Ovary (tissue), 9 donors: ENCODE data around the gene NPTN. TPM values are rescaled to one million over a fixed set of nuclear protein-coding genes. Genes with fewer than 3 reads are reported as not detected.

Experiments used
- DNase-seq, 5 donors: peaks; one replicate each; pipeline ENCODE4 v3.0.0-alpha.2; 2019 to 2020
- H3K27ac ChIP-seq, 2 donors: fragments of 200-600 bp; one replicate each; pipeline versions ENCODE4 v1.5.1 to v1.8.0; 2019 to 2022
- H3K27me3 ChIP-seq: fragments of 200-600 bp; one replicate; pipeline ENCODE4 v1.8.0; 2022
- H3K36me3 ChIP-seq: fragments of 200-600 bp; sonication (generic); one replicate; pipeline ENCODE4 v1.5.1; 2019
- H3K4me1 ChIP-seq: one replicate; pipeline ENCODE4 v1.8.1; 2013; ENCODE audit warnings: mild to moderate bottlenecking, moderate library complexity; ENCODE audit not compliant: insufficient read depth
- H3K4me3 ChIP-seq: fragments of 200-600 bp; sonication (generic); one replicate; pipeline ENCODE4 v1.5.1; 2017
- H3K9me3 ChIP-seq, 2 donors: fragments of 200-600 bp in 1 of 2; sonication (generic) in 1 of 2; one replicate each; pipeline versions ENCODE4 v1.5.1 to v1.8.1; 2013 to 2019; ENCODE audit warnings: mild to moderate bottlenecking in 1 of 2, moderate library complexity in 1 of 2
- CTCF ChIP-seq, 3 donors: fragments of 450-650 bp in 2 of 3; fragments of 200-600 bp in 1 of 3; IDR thresholded peaks; one replicate each; pipeline versions ENCODE4 v1.5.1 to v1.8.0; 2016 to 2022; ENCODE audit warnings: antibody characterized with exemption in 3 of 3, mild to moderate bottlenecking in 1 of 3
- EP300 ChIP-seq: sonication (generic); formaldehyde crosslinking; IDR thresholded peaks from one replicate; pipeline ENCODE4 v1.6.1; 2017; ENCODE audit warnings: antibody characterized with exemption
- POLR2A ChIP-seq: fragments of 450-650 bp; IDR thresholded peaks from one replicate; pipeline ENCODE4 v1.6.1; 2017; ENCODE audit warnings: antibody characterized with exemption, mild to moderate bottlenecking, moderate library complexity
- WGBS, 3 donors: extraction: QIAGEN DNeasy Blood & Tissue Kit in 1 of 3; methylation state at CpG; one replicate each; pipeline versions ENCODE4 v1.1.5 to v1.1.7; 2013 to 2017; 5-methylcytosine and 5-hydroxymethylcytosine counted together
- intact Hi-C, 4 donors: fragments of 100-400 bp; cut with DNase I; formaldehyde crosslinking; loops; one replicate each; pipeline versions ENCODE4 v1.11.0 to v1.15.1; 2022 to 2023
- polyA plus RNA-seq, 2 donors: library from polyadenylated mRNA; stranded (reverse); fragments of 200-250 nt in 1 of 2; fragments of 350-450 nt in 1 of 2; fragmentation: Illumina TruSeq in 1 of 2; extraction: RNeasy Lipid Tissue Mini Kit (QIAGEN cat#74804) in 1 of 2; gene quantifications; one replicate each; pipeline ENCODE4 v1.2.3, GENCODE V29; 2013 to 2014
- total RNA-seq, 7 donors: library from RNA; depleted of rRNA in 2 of 7; stranded (reverse); fragments of >200 nt in 2 of 7; fragmentation: NEBNext Ultra II Directional in 3 of 7; extraction: Animal tissue kit (Norgen Biotek cat#: 25700) in 3 of 7; gene quantifications; one replicate each; pipeline versions ENCODE4 v1.1.0 to v1.2.4, GENCODE V29; 2016 to 2023
- donor health status: DM: no; HTN: no; CAD: no; lungs with moderate emphysema.
- donor health status: DM: no; HTN: no; CAD: no.
- donor health status: Bipolar disorder and iron deficiency.
- donor health status: DM: yes; HTN: yes; CAD: no.
- donor health status: DM: no; HTN: no; CAD: no.
- donor health status: DM: yes; HTN: yes; CAD: no.

NPTN gene
- total and polyA plus RNA-seq, 9 donors, result 39.2 to 245 (median 82.0) TPM

- Histone ChIP-seq H3K4me3 (no peak overlapping the region), H3K36me3 (no peaks in the 10 kb centered on the region), H3K9me3 (no peaks in the 10 kb centered on the region), H3K27me3 (no peaks in the 10 kb centered on the region), H3K27ac (no peak overlapping the region), H3K4me1 (peaks cover 9% of the 10 kb centered on the region)
- intact Hi-C loops, result loop anchor here (5.0 to 10.0 kb wide), 4 partner anchors 63 to 845 kb away; partner anchors contain the start of gene ADPGK (in 1 of the 4)
- DNase-seq, result no peak
- WGBS, 3 donors, result 64 to 77% (median 74%) methylated on average over 2 of the region's 2 CpGs
- TF ChIP-seq CTCF (IDR thresholded peaks at IDR 0.05) (no peak), EP300 (no peak), POLR2A (no peak)
Observed at GRCh38 chr15:73629798-73630429, 3.3 kb downstream of the NPTN start.

DNA sequence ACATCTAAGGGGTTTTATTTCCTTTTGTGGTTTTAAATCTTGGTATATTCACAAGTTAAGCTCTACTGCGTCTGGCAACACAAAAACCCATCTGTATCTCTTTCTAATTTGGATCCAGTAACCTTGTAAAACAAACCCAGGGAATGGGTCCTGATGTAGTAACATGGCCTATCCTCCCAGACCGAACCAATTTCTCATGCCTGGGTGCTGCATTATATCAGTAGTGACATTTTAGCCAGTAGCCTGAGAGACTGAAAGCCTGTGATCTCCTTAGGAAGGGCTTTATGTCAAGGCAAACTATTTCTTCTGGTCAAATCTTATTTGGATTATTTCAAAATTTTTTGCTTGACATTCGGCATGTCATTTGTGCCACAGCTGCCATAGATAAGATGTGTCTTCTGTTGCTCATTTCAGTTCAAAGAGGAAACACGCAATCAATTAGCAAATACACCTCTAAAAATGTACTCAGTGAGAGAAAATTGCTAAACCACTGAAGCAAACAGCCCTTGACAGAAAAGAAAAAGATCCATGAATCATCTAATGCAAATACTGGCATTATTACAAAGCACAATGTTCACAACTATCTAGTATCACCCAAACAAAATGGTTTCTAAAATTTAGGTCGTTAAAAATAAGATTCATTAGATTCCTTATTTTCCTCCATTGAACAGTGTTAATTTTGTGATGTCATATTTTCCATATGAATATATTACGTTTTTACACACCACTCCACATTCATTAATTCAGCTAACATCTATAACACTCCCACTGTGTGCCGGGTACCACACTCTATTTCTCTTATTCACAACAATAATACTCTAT is 4.0 kb downstream of the NPTN start:
- Histone ChIP-seq H3K9me3 (no peaks in the 10 kb centered on the region), H3K4me3 (no peak overlapping the region), H3K27me3 (no peaks in the 10 kb centered on the region), H3K4me1 (peaks cover 11% of the 10 kb centered on the region), H3K27ac (no peak overlapping the region), H3K36me3 (no peaks in the 10 kb centered on the region)
- no peak for DNase-seq
- 59 to 66% (median 60%) methylated on average over 7 of the region's 7 CpGs for WGBS, 3 donors
- TF ChIP-seq EP300, result no peak
- TF ChIP-seq POLR2A, result no peak
- TF ChIP-seq CTCF (IDR thresholded peaks at IDR 0.05), result no peak
- intact Hi-C loops, result no loop called here

- WGBS, 3 donors, result 31 to 43% (median 35%) methylated on average over 2 of the region's 2 CpGs
- Histone ChIP-seq H3K4me3 (no peak overlapping the region), H3K9me3 (no peaks in the 10 kb centered on the region), H3K27ac (no peak overlapping the region), H3K27me3 (no peaks in the 10 kb centered on the region), H3K36me3 (no peaks in the 10 kb centered on the region), H3K4me1 (peaks cover 9% of the 10 kb centered on the region)
- intact Hi-C loops, result no loop called here
- DNase-seq, result no peak
- no peak for TF ChIP-seq CTCF (IDR thresholded peaks at IDR 0.05)
- no peak for TF ChIP-seq POLR2A
- no peak for TF ChIP-seq EP300
Observed at GRCh38 chr15:73628102-73628501, 5.1 kb downstream of the NPTN start.

GRCh38 chr15:73626072-73626471 is 7.1 kb downstream of the NPTN start:
- no peak overlapping the region for H3K27ac ChIP-seq
- intact Hi-C loops, result no loop called here
- no peak overlapping the region for H3K4me3 ChIP-seq
- DNase-seq, result no peak
- peaks cover 6% of the 10 kb centered on the region for H3K4me1 ChIP-seq
- no peaks in the 10 kb centered on the region for H3K9me3 ChIP-seq
- no peaks in the 10 kb centered on the region for H3K36me3 ChIP-seq
- 26 to 44% (median 36%) methylated on average over 2 of the region's 2 CpGs for WGBS, 3 donors
- TF ChIP-seq EP300, result no peak
- TF ChIP-seq POLR2A, result no peak
- TF ChIP-seq CTCF (IDR thresholded peaks at IDR 0.05), result no peak
- H3K27me3 ChIP-seq, result no peaks in the 10 kb centered on the region
